BJ (cell line): ENCODE results near the gene CPLX1. TPM values are rescaled to one million over a fixed set of nuclear protein-coding genes. Genes with fewer than 3 reads are reported as not detected.

Experiments used
- CTCF ChIA-PET: fragments of 350-600 bp; formaldehyde crosslinking; extraction: SDS; loops from one replicate; lab custom pipeline; 2021; ENCODE audit warnings: antibody characterized with exemption, inconsistent platforms; lab: Yijun Ruan, JAX
- POLR2A ChIA-PET: fragments of 300-600 bp; sonication (Branson Sonifier 250); formaldehyde crosslinking; extraction: SDS; loops from one replicate; lab custom pipeline; 2021; ENCODE audit warnings: antibody characterized with exemption; lab: Charles Lee
- DNase-seq: peaks from one replicate; pipeline ENCODE4 v3.0.0-alpha.2; 2011; ENCODE audit warnings: low read depth
- H3K27me3 ChIP-seq: 2 replicates; pipeline ENCODE4 v1.6.0; 2011; ENCODE audit warnings: low read length; ENCODE audit not compliant: control insufficient read depth, insufficient read depth
- H3K36me3 ChIP-seq: 2 replicates; pipeline ENCODE4 v1.5.1; 2011; ENCODE audit warnings: low read length; ENCODE audit not compliant: control insufficient read depth, insufficient read depth
- H3K4me3 ChIP-seq: 2 replicates; pipeline ENCODE4 v1.5.1; 2011; ENCODE audit warnings: low read depth, mild to moderate bottlenecking, control low read depth, low read length
- polyA plus RNA-seq: library from polyadenylated mRNA; depleted of rRNA; stranded (reverse); fragments of >200 nt; gene quantifications from 2 replicates; pipeline ENCODE4 v1.2.3, GENCODE V29; 2011
- TF ChIP-seq, protein P1 (sequence below): IDR thresholded peaks from 2 replicates; pipeline ENCODE4 v1.5.1; 2011; ENCODE audit warnings: low read depth, mild to moderate bottlenecking, control low read depth, inconsistent platforms, low read length, moderate library complexity; ENCODE audit not compliant: insufficient read depth

The CPLX1 gene
- polyA plus RNA-seq, 1 experiment, result 0.15 TPM

DNA sequence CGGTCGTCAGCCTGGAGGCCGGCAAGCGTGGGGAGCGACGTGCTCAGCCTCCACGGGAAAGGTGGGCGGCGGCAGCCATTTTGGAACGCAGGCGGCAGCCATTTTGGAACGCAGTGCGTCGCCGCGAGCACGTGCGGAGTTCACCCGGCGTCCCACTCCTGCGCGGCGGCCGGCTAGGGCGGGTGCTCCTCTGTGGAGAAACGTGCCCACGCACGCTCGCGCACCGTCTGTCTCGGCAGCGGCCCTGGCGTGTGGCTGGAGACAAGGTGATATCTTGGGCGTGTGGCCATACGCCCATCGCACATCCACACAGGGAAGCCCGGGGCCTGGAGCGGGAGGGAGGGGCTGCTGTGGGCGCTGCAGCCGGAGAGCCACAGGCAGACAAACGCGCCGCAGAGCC lies 21.1 kb downstream of the CPLX1 start:
- TF ChIP-seq, protein P1, sequence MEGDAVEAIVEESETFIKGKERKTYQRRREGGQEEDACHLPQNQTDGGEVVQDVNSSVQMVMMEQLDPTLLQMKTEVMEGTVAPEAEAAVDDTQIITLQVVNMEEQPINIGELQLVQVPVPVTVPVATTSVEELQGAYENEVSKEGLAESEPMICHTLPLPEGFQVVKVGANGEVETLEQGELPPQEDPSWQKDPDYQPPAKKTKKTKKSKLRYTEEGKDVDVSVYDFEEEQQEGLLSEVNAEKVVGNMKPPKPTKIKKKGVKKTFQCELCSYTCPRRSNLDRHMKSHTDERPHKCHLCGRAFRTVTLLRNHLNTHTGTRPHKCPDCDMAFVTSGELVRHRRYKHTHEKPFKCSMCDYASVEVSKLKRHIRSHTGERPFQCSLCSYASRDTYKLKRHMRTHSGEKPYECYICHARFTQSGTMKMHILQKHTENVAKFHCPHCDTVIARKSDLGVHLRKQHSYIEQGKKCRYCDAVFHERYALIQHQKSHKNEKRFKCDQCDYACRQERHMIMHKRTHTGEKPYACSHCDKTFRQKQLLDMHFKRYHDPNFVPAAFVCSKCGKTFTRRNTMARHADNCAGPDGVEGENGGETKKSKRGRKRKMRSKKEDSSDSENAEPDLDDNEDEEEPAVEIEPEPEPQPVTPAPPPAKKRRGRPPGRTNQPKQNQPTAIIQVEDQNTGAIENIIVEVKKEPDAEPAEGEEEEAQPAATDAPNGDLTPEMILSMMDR, result no peak
- DNase-seq, result no peak
- no peaks in the 10 kb centered on the region for H3K27me3 ChIP-seq
- H3K36me3 ChIP-seq, result no peaks in the 10 kb centered on the region
- H3K4me3 ChIP-seq, result no peak overlapping the region
- ChIA-PET POLR2A (no interaction called here), CTCF (no interaction called here)

DNA sequence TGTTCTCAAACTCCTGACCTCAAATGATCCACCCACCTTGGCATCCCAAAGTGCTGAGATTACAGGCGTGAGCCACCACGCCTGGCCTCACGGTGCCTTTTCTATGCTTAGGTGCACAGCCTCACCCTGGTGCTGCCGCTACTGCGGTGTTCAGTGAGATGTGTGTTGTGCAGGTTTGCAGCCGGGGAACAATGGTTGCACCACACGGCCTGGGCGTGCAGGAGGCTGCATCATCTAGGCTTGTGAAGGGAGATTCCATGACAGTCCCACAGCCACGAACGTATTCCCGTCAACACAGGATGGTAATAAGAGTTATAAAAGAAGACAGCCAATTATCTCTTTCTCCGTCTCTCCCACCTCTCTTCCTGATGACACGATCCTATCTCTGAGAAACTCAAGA lies 22.0 kb downstream of the CPLX1 start:
- DNase-seq, result no peak

DNA sequence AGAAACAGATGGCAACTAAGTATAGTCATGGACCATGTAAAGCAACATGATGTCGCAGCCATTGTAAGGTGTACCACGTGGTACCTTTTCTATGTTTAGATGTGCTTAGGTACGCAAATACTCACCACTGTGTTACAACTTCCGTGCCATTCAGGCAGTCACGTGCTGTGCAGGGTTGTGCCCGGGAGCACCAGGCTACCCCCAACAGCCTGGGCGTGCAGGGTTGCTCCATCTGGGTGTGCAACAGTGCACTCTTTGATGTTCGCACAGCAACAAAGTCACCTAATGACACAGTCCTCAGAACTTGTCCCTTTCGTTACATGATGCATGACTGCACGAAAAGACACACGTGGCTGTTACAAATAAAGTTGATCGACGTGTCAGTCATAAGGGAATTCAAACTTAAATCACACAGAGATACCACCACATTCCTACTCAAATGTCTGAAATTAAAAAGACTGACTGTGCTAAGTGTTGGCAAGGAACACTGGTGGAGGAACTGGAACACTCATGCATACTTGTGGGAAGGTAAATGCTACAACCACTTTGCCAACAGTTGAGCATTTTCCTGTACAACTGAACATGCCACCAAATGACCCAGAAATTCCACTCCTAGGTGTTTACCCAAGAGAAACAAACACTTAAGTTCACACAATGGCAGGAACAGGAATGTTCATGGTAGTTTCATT lies 24.3 kb downstream of the CPLX1 start:
- no peak for DNase-seq
- TF ChIP-seq, protein P1, result no peak
- ChIA-PET POLR2A (no interaction called here), CTCF (no interaction called here)
- no peak overlapping the region for H3K4me3 ChIP-seq
- H3K36me3 ChIP-seq, result no peaks in the 10 kb centered on the region
- peaks cover 3% of the 10 kb centered on the region; the same call in 1 of the 2 replicates for H3K27me3 ChIP-seq

More for the DNA sequence above, 22.0 kb downstream of the CPLX1 start:
- no peaks in the 10 kb centered on the region for H3K27me3 ChIP-seq
- TF ChIP-seq, protein P1, result no peak
- ChIA-PET CTCF (interaction anchor here (0.6 kb wide), 1 partner anchor 318 kb away, joined by 4 read pairs; no protein-coding TSS in a partner anchor), POLR2A (no interaction called here)
- no peak overlapping the region for H3K4me3 ChIP-seq
- no peaks in the 10 kb centered on the region for H3K36me3 ChIP-seq

DNA sequence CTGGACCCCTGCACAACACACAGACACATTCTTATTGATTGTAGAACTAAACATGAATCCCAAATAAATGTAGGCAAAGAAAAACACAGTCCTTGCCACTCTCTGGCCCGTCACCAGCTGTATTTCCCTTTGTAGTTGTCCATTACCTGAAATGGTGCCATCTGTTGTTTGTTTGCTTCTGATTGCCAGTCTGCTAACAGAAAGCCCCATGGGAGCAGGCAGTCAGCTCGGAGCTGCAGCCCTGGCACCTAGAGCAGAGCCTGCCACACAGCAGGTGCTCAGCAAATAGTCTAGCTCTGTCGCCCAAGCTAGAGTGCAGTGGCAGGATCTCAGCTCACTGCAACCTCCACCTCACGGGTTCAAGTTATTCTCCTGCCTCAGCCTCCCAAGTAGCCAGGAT lies 28.9 kb downstream of the CPLX1 start:
- POLR2A ChIA-PET, result interaction anchor here (0.6 kb wide), 1 partner anchor 10 kb away, joined by 3 read pairs; no protein-coding TSS in a partner anchor
- Histone ChIP-seq H3K4me3 (no peak overlapping the region), H3K27me3 (peaks cover 30% of the 10 kb centered on the region)

DNA sequence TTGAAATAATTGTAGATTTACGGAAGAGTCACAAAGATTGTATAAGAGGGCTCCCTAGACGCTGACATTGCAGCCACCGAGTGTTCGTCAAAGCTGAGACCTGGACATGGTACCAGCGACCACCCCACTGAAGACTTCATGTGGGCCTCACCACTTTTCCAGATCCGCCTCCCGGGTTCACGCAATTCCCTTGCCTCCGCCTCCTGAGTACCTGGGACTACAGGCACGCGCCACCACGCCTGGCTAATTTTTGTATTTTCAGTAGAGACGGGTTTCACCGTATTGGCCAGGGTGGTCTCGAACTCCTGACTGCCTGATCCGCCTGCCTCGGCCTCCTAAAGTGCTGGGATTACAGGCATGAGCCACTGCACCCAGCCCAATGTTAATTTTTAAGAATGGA lies 29.7 kb downstream of the CPLX1 start:
- no peak overlapping the region for H3K4me3 ChIP-seq
- DNase-seq, result no peak
- POLR2A ChIA-PET, result no interaction called here
- H3K27me3 ChIP-seq, result peaks cover 33% of the 10 kb centered on the region
- no peaks in the 10 kb centered on the region for H3K36me3 ChIP-seq
- TF ChIP-seq, protein P1, result no peak
- CTCF ChIA-PET, result no interaction called here

More for the DNA sequence above, 28.9 kb downstream of the CPLX1 start:
- no peaks in the 10 kb centered on the region for H3K36me3 ChIP-seq
- CTCF ChIA-PET, result no interaction called here
- TF ChIP-seq, protein P1, result no peak
- DNase-seq, result no peak
